Measurements from ENCODE around the gene NEU4. TPM values are rescaled to one million over a fixed set of nuclear protein-coding genes. Genes with fewer than 3 reads are reported as not detected.
"Not testable (repeated sequence)": the region's sequence is repeated elsewhere in the genome, so short reads cannot be mapped to it uniquely, and the experiment has no call there.

NEU4 gene
- total RNA-seq, 1 experiment from 2014 or later = 3.9 TPM

DNA sequence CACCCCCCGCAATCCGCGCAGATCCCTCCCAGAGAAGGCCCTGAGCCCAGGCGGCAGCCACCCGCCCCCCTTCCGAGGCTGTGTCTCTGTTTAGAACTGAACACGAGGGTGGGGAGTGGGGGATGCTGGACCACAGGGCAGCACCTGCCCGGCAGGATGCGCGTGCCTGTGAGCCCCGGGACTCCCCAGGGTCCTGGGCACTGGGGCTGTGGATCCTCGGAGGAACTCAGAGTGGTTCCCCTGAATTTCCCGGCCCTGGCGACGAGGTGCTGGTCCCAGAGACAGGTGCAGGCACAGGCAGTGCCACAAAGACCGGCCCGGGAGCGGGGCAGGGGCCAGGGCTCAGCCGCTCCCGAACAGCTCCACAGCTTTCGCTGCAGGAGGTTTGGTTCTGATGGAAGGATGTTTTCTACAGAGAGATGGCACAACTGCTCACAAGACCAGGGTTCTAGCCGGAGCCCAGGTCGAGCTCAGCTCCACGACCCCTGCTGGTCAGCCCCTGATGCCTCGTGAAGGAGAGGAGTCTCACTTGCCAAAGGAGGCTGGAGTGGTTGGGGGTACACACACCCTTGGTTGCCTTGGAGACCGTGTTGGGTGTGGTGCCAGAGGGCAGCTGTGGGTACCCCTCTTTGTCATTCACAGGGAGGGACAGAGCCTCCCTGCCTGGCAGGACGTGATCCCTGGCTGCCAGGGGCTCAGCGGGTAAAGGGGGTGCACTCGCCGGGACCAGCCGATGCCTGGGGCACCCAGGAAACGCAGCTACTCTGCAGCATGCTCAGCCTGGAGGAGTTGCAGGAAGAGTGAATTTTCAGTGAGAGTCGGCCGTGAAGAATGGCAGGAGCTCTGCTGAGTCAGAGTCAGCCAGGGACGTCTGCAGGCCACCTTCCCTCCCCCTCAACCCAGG is 4.4 kb upstream of the NEU4 start:
- no peaks in the 10 kb centered on the region for H3K4me1 ChIP-seq
- no peaks in the 10 kb centered on the region for H3K9me3 ChIP-seq
- no peak overlapping the region for H3K4me3 Mint-ChIP-seq (ENCODE audit: unreplicated experiment)
- no TSS peak for BruUV-seq (replicated peaks)
- ChIA-PET CTCF (no interaction called here), POLR2A (no interaction called here)
- TF ChIP-seq, protein P1, sequence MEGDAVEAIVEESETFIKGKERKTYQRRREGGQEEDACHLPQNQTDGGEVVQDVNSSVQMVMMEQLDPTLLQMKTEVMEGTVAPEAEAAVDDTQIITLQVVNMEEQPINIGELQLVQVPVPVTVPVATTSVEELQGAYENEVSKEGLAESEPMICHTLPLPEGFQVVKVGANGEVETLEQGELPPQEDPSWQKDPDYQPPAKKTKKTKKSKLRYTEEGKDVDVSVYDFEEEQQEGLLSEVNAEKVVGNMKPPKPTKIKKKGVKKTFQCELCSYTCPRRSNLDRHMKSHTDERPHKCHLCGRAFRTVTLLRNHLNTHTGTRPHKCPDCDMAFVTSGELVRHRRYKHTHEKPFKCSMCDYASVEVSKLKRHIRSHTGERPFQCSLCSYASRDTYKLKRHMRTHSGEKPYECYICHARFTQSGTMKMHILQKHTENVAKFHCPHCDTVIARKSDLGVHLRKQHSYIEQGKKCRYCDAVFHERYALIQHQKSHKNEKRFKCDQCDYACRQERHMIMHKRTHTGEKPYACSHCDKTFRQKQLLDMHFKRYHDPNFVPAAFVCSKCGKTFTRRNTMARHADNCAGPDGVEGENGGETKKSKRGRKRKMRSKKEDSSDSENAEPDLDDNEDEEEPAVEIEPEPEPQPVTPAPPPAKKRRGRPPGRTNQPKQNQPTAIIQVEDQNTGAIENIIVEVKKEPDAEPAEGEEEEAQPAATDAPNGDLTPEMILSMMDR (IDR thresholded peaks at IDR 0.05; ENCODE audit: insufficient read depth in 1 of 2, low read depth in 1 of 2, low read length in 1 of 2, severe bottlenecking in 1 of 2, unreplicated experiment in 1 of 2) = no peak
- no peaks in the 10 kb centered on the region for H3K9me3 Mint-ChIP-seq (ENCODE audit: unreplicated experiment)
- no peak for DNase-seq
- H3K36me3 ChIP-seq (ENCODE audit: control insufficient read depth, insufficient read depth, low read length) = no peaks in the 10 kb centered on the region
- no peak overlapping the region for H3K27ac Mint-ChIP-seq (ENCODE audit: unreplicated experiment)
- no peaks in the 10 kb centered on the region for H3K27me3 ChIP-seq (replicated peaks; ENCODE audit: control insufficient read depth, insufficient read depth, low read length)
- intact Hi-C loops (cut with micrococcal nuclease; ENCODE audit: unreplicated experiment) = no loop called here
- no peaks in the 10 kb centered on the region for H3K4me1 Mint-ChIP-seq (ENCODE audit: low read depth, unreplicated experiment)
- no peaks in the 10 kb centered on the region for H3K36me3 Mint-ChIP-seq (ENCODE audit: insufficient read depth, unreplicated experiment)
- no peak overlapping the region for H3K4me3 ChIP-seq (ENCODE audit: low read depth, low read length)
- no peaks in the 10 kb centered on the region for H3K27me3 Mint-ChIP-seq (ENCODE audit: insufficient read depth, unreplicated experiment)

DNA sequence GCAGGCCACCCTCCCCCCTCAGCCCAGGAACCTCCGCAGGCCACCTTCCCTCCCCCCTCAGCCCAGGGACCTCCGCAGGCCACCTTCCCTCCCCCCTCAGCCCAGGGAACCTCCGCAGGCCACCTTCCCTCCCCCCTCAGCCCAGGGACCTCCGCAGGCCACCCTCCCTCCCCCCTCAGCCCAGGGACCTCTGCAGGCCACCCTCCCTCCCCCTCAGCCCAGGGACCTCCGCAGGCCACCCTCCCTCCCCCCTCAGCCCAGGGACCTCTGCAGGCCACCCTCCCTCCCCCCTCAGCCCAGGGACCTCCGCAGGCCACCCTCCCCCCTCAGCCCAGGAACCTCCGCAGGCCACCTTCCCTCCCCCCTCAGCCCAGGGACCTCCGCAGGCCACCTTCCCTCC is 2.8 kb upstream of the NEU4 start:
- H3K9me3 ChIP-seq; H3K4me3 ChIP-seq (ENCODE audit: low read depth, low read length); H3K36me3 Mint-ChIP-seq (ENCODE audit: insufficient read depth, unreplicated experiment); H3K9me3 Mint-ChIP-seq (ENCODE audit: unreplicated experiment); intact Hi-C loops (cut with micrococcal nuclease; ENCODE audit: unreplicated experiment); H3K27ac Mint-ChIP-seq (ENCODE audit: unreplicated experiment); H3K27me3 ChIP-seq (replicated peaks; ENCODE audit: control insufficient read depth, insufficient read depth, low read length); H3K4me1 ChIP-seq; H3K4me1 Mint-ChIP-seq (ENCODE audit: low read depth, unreplicated experiment); POLR2A ChIA-PET; H3K4me3 Mint-ChIP-seq (ENCODE audit: unreplicated experiment); CTCF ChIA-PET; H3K36me3 ChIP-seq (ENCODE audit: control insufficient read depth, insufficient read depth, low read length); DNase-seq; BruUV-seq (replicated peaks); H3K27me3 Mint-ChIP-seq (ENCODE audit: insufficient read depth, unreplicated experiment): not testable (repeated sequence)

DNA sequence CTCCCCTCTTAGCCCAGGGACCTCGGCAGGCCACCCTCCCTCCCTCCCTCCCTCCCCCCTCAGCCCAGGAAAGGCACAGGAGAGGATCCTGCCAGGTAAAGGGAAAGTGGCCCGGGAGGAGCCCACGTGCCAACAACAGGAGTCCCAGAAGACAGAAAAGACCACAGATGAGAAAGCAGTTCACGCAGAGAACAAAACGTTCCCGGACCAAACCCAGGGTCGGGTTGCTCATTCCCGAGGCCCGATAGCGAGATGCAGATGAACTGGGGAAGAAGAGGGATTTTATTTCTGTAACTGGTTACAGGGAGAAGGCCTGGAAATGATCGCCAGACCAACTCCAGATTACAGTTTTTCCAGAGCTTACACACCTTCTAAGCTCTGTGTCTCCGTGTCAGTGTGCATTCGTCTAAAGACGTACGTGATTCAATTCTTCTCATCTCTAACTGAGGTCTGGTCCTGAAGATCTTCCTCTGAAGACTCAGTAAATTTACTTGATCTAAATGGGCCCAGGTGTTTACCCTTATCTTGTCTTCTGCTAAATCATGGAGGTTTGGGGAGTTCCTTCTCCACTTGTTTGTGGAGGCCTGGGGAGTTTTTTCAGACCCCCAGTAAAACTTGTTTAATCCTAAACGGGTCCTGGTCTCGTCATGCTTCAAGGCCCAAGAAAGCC is 807 bp upstream of the NEU4 start:
- Mint-ChIP-seq H3K4me1 (ENCODE audit: low read depth, unreplicated experiment) (no peaks in the 10 kb centered on the region), H3K36me3 (ENCODE audit: insufficient read depth, unreplicated experiment) (no peaks in the 10 kb centered on the region), H3K9me3 (ENCODE audit: unreplicated experiment) (no peaks in the 10 kb centered on the region), H3K27me3 (ENCODE audit: insufficient read depth, unreplicated experiment) (no peaks in the 10 kb centered on the region), H3K4me3 (ENCODE audit: unreplicated experiment) (no peak overlapping the region), H3K27ac (ENCODE audit: unreplicated experiment) (no peak overlapping the region)
- POLR2A ChIA-PET = no interaction called here
- TF ChIP-seq, protein P1 (IDR thresholded peaks at IDR 0.05; ENCODE audit: insufficient read depth in 1 of 2, low read depth in 1 of 2, low read length in 1 of 2, severe bottlenecking in 1 of 2, unreplicated experiment in 1 of 2) = no peak
- BruUV-seq (replicated peaks) = no TSS peak
- DNase-seq = no peak
- Histone ChIP-seq H3K36me3 (ENCODE audit: control insufficient read depth, insufficient read depth, low read length) (no peaks in the 10 kb centered on the region), H3K9me3 (no peaks in the 10 kb centered on the region), H3K4me1 (no peaks in the 10 kb centered on the region), H3K27me3 (replicated peaks; ENCODE audit: control insufficient read depth, insufficient read depth, low read length) (no peaks in the 10 kb centered on the region), H3K4me3 (ENCODE audit: low read depth, low read length) (no peak overlapping the region)
- intact Hi-C loops (cut with micrococcal nuclease; ENCODE audit: unreplicated experiment) = no loop called here
- CTCF ChIA-PET = interaction anchor here (0.9 kb wide), 1 partner anchor 70 kb away, joined by 3 read pairs; no protein-coding TSS in a partner anchor

Data from Caco-2 (cell line).